ENCODE data around the gene WDR59.

- no peak for TF ChIP-seq EZH2phosphoT487 (IDR thresholded peaks at IDR 0.05; ENCODE audit: borderline replicate concordance)
- no peak for TF ChIP-seq CTCF (conservative IDR thresholded peaks at IDR 0.05; ENCODE audit: low read length)
Observed at GRCh38 chr16:74949309-74949708, 35.6 kb downstream of the WDR59 start.

All from Loucy (cell line).